ENCODE data around the gene SH2D3C. TPM values are rescaled to one million over a fixed set of nuclear protein-coding genes. Genes with fewer than 3 reads are reported as not detected.

Gene SH2D3C
- total RNA-seq, 1 donor from 2014 or later, result 59.4 TPM

GRCh38 chr9:127703289-127703946 lies 75.0 kb downstream of the SH2D3C start:
- H3K27ac ChIP-seq, result no peak overlapping the region
- no peak overlapping the region for H3K4me3 ChIP-seq
- H3K36me3 ChIP-seq, result no peaks in the 10 kb centered on the region
- H3K27me3 ChIP-seq (ENCODE audit: low read depth), result no peaks in the 10 kb centered on the region
- intact Hi-C loops (cut with DNase I), result no loop called here
- H3K4me1 ChIP-seq, result no peaks in the 10 kb centered on the region
- ATAC-seq, result no peak
- no peaks in the 10 kb centered on the region for H3K9me3 ChIP-seq
- no peak for DNase-seq
- no peak for TF ChIP-seq CTCF (IDR thresholded peaks at IDR 0.05)

GRCh38 chr9:127700594-127701255 lies 77.7 kb downstream of the SH2D3C start:
- Histone ChIP-seq H3K27me3 (ENCODE audit: low read depth) (no peaks in the 10 kb centered on the region), H3K4me1 (no peaks in the 10 kb centered on the region), H3K9me3 (no peaks in the 10 kb centered on the region), H3K4me3 (no peak overlapping the region), H3K36me3 (no peaks in the 10 kb centered on the region), H3K27ac (no peak overlapping the region)
- ATAC-seq (no peak), DNase-seq (no peak)
- no peak for TF ChIP-seq CTCF (IDR thresholded peaks at IDR 0.05)
- intact Hi-C loops (cut with DNase I), result no loop called here

- TF ChIP-seq CTCF (IDR thresholded peaks at IDR 0.05), result no peak
- no peaks in the 10 kb centered on the region for H3K27me3 ChIP-seq (ENCODE audit: low read depth)
- ATAC-seq (no peak), DNase-seq (no peak)
- peak overlapping the region; percentile 92 for H3K27ac ChIP-seq
- intact Hi-C loops (cut with DNase I), result no loop called here
- no peak overlapping the region for H3K4me3 ChIP-seq
- H3K36me3 ChIP-seq, result no peaks in the 10 kb centered on the region
- H3K4me1 ChIP-seq, result no peaks in the 10 kb centered on the region
- no peaks in the 10 kb centered on the region for H3K9me3 ChIP-seq
Measured at GRCh38 chr9:127700140-127700539, 78.3 kb downstream of the SH2D3C start.

- intact Hi-C loops (cut with DNase I), result no loop called here
- H3K36me3 ChIP-seq, result peaks cover 5% of the 10 kb centered on the region
- H3K27me3 ChIP-seq (ENCODE audit: low read depth), result no peaks in the 10 kb centered on the region
- peak; percentile 98 for DNase-seq
- no peaks in the 10 kb centered on the region for H3K4me1 ChIP-seq
- peak overlapping the region; percentile 47 for H3K4me3 ChIP-seq
- H3K9me3 ChIP-seq, result no peaks in the 10 kb centered on the region
- peak overlapping the region; percentile 92 for H3K27ac ChIP-seq
- ATAC-seq, result peak; percentile 98 to 99
- TF ChIP-seq CTCF (IDR thresholded peaks at IDR 0.05), result peak; percentile 29
Measured at GRCh38 chr9:127698985-127699670, 79.3 kb downstream of the SH2D3C start.

- Histone ChIP-seq H3K36me3 (peaks cover 10% of the 10 kb centered on the region), H3K9me3 (no peaks in the 10 kb centered on the region), H3K27ac (no peak overlapping the region), H3K27me3 (ENCODE audit: low read depth) (no peaks in the 10 kb centered on the region), H3K4me3 (no peak overlapping the region), H3K4me1 (no peaks in the 10 kb centered on the region)
- no peak for DNase-seq
- TF ChIP-seq CTCF (IDR thresholded peaks at IDR 0.05), result no peak
- intact Hi-C loops (cut with DNase I), result no loop called here
- no peak for ATAC-seq
Measured at GRCh38 chr9:127698386-127698785, 80.1 kb downstream of the SH2D3C start.

Data from lower lobe of right lung (tissue), 2 donors.